Effector memory CD4-positive, alpha-beta T cell (primary cell): ENCODE results near the gene HOXD12.

ENCODE experiments used
- DNase-seq, 3 donors: peaks; one replicate each; pipeline ENCODE4 v3.0.0-alpha.2; 2020
- H3K27ac ChIP-seq: 2 replicates; pipeline ENCODE4 v1.7.0; 2013; ENCODE audit warnings: mild to moderate bottlenecking, low read length, moderate library complexity; ENCODE audit not compliant: insufficient read depth, poor library complexity, severe bottlenecking
- H3K27me3 ChIP-seq: replicated peaks from 2 replicates; pipeline ENCODE4 v1.7.0; 2013; ENCODE audit warnings: mild to moderate bottlenecking, low read length; ENCODE audit not compliant: insufficient read depth, control insufficient read depth, poor library complexity, severe bottlenecking
- H3K36me3 ChIP-seq: 2 replicates; pipeline ENCODE4 v1.7.0; 2013; ENCODE audit warnings: mild to moderate bottlenecking, low read length, moderate library complexity; ENCODE audit not compliant: control insufficient read depth, insufficient read depth
- H3K4me1 ChIP-seq: 2 replicates; pipeline ENCODE4 v1.7.0; 2013; ENCODE audit warnings: low read length, mild to moderate bottlenecking; ENCODE audit not compliant: control insufficient read depth, insufficient read depth, poor library complexity, severe bottlenecking
- H3K4me3 ChIP-seq: 2 replicates; pipeline ENCODE4 v1.7.0; 2013; ENCODE audit warnings: low read length, low read depth, mild to moderate bottlenecking; ENCODE audit not compliant: insufficient read depth, poor library complexity, severe bottlenecking
- H3K9me3 ChIP-seq: 2 replicates; pipeline ENCODE4 v1.7.0; 2013; ENCODE audit warnings: mild to moderate bottlenecking, low read length, moderate library complexity; ENCODE audit not compliant: control insufficient read depth

Gene HOXD12

DNA sequence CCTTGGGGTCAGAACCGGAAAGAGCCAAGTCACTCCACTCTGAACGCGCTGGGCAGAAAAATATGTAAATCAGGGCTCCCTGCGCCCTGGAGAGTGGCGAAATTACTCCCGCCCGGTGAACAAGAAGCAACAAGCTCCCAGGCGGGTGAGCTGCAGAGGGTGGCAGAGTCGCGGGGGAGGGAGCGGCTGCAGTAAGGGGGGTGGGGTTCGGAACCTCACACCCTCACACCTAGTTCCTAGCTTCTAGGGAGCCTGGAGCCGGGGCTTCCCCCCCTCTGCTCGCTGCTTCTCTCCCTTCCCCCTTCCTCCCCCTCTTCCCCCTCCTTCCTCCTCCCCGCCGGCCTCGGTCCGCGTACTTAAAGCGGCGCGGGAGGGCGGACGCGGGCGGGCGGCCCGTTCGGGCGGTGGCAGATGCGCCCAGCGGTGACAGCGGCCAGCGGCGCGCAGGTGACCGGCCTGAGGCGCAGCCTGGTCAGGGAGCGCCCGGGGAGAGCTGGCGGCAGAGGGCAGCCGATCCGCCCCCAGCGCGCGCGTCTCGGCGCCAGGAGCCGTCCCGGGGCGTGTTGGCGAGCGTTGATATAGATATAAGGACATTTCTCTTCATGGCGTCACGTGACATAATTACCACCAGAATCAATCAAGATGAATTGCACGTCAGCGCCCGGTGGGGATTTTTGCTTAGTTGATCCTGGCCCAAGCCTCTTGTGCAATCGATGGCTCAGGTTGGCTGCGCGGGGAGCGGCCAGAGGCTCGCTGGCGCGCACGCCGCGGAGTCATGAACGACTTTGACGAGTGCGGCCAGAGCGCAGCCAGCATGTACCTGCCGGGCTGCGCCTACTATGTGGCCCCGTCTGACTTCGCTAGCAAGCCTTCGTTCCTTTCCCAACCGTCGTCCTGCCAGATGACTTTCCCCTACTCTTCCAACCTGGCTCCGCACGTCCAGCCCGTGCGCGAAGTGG lies 7.3 kb downstream of the HOXD12 start, which contains the start of gene HOXD11:
Gene HOXD11, plus strand, starts transcription at position 700 of the 959 bp plus-strand sequence. Its CDS starts 76 bp downstream, at position 776.
- Histone ChIP-seq H3K27ac (no peak within 1 kb of the TSS), H3K4me3 (peak within 1 kb of the TSS; percentile 32), H3K27me3 (peaks cover 90% of the 10 kb centered on the region), H3K9me3 (no peaks in the 10 kb centered on the region), H3K36me3 (no peaks in the 10 kb centered on the region), H3K4me1 (peaks cover 12% of the 10 kb centered on the region)
- DNase-seq, result no peak

DNA sequence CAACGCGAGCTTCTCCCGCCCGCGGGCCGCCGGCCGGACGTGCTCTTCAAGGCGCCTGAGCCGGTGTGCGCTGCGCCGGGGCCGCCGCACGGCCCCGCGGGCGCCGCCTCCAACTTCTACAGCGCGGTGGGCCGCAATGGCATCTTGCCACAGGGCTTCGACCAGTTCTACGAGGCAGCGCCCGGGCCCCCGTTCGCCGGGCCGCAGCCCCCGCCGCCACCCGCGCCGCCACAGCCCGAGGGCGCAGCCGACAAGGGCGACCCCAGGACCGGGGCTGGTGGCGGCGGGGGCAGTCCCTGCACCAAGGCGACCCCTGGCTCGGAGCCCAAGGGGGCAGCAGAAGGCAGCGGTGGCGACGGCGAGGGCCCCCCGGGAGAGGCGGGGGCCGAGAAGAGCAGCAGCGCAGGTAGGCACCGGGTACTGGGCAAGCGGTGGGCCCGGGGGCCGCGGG lies 8.2 kb downstream of the HOXD12 start:
- H3K9me3 ChIP-seq, result no peaks in the 10 kb centered on the region
- no peak overlapping the region for H3K4me3 ChIP-seq

DNA sequence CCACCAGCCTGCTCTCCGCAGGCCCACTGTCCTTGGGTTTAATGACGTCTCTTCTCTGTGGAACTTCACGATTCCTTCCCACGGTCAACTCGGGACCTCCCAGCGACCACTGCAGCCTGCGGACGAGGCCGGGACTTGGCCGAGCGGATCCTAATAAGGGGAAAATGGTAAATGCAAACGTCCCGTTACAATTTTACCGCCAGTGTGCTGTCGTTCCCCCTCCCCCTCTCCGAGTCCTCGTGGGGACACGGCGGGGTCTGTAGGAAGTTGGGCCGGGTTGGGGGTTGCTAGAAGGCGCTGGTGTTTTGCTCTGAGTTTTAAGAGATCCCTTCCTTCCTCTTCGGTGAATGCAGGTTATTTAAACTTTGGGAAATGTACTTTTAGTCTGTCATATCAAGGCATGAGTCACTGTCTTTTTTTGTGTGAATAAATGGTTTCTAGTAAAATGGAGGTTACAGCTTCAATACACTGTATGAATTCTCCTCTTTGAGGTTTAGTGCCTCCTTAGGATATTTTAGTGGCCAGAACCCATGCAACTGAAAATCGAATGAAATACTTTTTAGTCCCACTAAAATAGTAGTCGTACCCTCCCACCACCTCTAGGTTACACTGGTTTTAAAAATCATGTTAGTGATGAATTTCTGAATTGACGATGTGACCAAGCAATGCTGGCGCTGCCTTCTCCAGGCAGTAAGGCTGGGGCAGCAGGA lies 9.8 kb downstream of the HOXD12 start:
- Histone ChIP-seq H3K27ac (no peak overlapping the region), H3K36me3 (no peaks in the 10 kb centered on the region), H3K4me3 (no peak overlapping the region), H3K4me1 (peaks cover 12% of the 10 kb centered on the region), H3K27me3 (peaks cover 89% of the 10 kb centered on the region), H3K9me3 (no peaks in the 10 kb centered on the region)
- no peak for DNase-seq

More for the DNA sequence above, 8.2 kb downstream of the HOXD12 start:
- DNase-seq, result no peak
- H3K4me1 ChIP-seq, result peaks cover 12% of the 10 kb centered on the region
- H3K36me3 ChIP-seq, result no peaks in the 10 kb centered on the region
- H3K27ac ChIP-seq, result no peak overlapping the region
- peaks cover 90% of the 10 kb centered on the region for H3K27me3 ChIP-seq

DNA sequence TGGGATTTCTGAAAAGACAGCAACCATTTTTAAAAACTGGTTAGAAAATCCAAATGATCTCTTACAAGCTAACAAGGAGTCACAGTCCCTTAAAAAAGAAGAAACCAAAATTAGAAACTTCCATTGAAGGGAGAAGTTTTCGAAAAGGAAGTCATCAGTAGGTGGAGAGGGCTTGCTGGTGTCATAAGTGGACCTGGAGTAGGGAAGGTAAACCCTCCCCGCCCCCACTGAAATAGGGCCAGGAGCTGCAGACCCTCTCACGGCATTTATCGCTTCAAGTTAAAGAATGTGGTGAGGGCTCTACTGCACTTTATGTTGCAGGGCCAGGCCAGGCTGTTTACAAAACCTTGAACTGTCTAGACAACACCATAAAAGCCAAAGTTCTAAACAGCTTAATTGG lies 10.4 kb downstream of the HOXD12 start:
- no peak overlapping the region for H3K27ac ChIP-seq
- H3K27me3 ChIP-seq, result peaks cover 89% of the 10 kb centered on the region
- H3K4me1 ChIP-seq, result peaks cover 12% of the 10 kb centered on the region
- no peaks in the 10 kb centered on the region for H3K36me3 ChIP-seq
- DNase-seq, result no peak
- no peak overlapping the region for H3K4me3 ChIP-seq
- H3K9me3 ChIP-seq, result no peaks in the 10 kb centered on the region

DNA sequence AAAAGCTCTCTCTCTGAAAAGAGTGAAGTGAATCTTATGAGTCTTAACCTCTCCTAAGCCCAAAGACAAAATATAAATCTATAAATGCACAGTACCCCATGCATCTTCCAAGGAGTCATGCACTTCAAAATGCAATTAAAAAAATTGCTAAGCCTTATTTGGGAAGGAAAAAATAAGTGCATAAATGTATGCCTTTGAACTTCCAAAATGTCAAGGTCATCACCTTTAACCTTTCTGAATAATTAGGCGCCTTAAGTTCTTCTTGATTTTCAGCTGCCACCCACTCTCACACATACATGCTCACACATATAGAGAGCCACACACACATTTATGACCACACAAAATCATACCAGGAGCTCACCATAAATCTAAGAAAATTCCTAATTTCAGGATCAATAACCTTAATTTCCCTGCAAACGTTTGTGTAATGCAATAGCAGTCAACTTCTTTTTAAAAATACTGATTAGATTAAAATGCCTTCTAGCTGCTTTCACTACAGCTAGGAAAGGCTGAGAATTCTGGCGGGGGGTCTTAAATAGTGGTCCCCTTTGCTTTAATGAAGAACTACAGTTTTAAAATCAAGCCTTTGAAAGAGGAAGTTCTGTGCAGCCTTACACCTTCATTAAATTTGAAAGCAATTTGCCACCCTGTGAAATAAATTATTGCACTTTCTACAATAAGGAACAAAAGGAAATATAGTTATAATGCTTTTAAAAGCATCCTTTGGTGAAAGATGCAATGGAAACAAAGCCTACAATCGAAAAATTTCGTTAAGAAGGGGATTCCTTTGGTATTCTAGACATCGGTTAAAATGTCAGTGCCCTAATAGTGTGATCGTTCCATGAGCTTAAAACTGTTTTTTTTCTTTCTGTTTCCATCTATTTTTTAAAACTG lies 11.1 kb downstream of the HOXD12 start:
- peaks cover 89% of the 10 kb centered on the region for H3K27me3 ChIP-seq
- peaks cover 12% of the 10 kb centered on the region for H3K4me1 ChIP-seq
- no peaks in the 10 kb centered on the region for H3K9me3 ChIP-seq
- H3K4me3 ChIP-seq, result no peak overlapping the region
- no peaks in the 10 kb centered on the region for H3K36me3 ChIP-seq
- H3K27ac ChIP-seq, result no peak overlapping the region
- no peak for DNase-seq

DNA sequence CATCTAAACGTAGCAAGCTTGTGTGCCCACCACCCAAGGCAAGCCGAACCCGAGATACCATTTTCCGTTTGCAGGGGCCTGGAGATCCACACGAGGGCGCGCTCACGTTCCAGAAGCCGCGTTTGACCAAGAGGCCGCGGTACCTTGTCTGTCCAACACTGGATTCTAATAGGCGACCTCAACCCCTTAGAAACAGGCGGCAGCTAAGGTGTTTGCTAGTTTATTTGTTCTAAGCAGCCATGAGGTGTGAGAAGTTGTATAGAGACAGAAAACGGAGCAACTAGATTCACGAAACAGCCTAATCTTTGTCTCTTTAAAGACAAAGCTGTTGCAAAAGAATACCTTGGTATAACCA lies 11.7 kb downstream of the HOXD12 start:
- Histone ChIP-seq H3K27ac (no peak overlapping the region), H3K9me3 (no peaks in the 10 kb centered on the region), H3K36me3 (no peaks in the 10 kb centered on the region), H3K4me1 (peaks cover 12% of the 10 kb centered on the region), H3K27me3 (peaks cover 89% of the 10 kb centered on the region), H3K4me3 (no peak overlapping the region)
- DNase-seq, result no peak

DNA sequence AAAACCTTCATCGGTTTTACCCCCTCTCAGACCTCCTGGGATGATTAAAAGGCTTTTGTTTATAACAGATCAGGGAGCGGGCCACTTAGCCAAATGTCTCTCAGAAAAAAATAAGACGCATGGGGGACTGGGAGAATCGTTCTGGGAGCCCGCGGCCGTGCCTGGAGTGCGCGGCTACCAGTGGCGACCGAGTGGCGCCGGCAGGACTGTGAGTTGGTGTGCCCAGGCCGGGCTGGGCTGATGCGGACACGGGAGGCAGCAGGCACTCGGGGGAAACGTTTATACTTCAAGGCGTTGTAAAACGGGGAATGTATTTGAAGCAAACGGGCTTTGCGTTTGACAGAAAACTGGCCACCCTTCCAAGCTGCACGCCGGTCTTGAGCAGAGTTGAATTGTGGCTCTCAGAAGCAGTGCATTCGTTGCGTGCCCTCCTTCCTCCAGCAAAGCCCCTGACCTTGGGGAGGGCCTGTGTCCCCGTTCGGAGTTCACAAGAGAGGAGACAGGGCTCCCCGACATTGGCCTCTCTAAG lies 12.3 kb downstream of the HOXD12 start:
- no peak overlapping the region for H3K4me3 ChIP-seq
- H3K27ac ChIP-seq, result no peak overlapping the region
- no peaks in the 10 kb centered on the region for H3K9me3 ChIP-seq
- no peaks in the 10 kb centered on the region for H3K36me3 ChIP-seq
- peaks cover 8% of the 10 kb centered on the region for H3K4me1 ChIP-seq
- H3K27me3 ChIP-seq, result peaks cover 89% of the 10 kb centered on the region
- DNase-seq, result no peak

DNA sequence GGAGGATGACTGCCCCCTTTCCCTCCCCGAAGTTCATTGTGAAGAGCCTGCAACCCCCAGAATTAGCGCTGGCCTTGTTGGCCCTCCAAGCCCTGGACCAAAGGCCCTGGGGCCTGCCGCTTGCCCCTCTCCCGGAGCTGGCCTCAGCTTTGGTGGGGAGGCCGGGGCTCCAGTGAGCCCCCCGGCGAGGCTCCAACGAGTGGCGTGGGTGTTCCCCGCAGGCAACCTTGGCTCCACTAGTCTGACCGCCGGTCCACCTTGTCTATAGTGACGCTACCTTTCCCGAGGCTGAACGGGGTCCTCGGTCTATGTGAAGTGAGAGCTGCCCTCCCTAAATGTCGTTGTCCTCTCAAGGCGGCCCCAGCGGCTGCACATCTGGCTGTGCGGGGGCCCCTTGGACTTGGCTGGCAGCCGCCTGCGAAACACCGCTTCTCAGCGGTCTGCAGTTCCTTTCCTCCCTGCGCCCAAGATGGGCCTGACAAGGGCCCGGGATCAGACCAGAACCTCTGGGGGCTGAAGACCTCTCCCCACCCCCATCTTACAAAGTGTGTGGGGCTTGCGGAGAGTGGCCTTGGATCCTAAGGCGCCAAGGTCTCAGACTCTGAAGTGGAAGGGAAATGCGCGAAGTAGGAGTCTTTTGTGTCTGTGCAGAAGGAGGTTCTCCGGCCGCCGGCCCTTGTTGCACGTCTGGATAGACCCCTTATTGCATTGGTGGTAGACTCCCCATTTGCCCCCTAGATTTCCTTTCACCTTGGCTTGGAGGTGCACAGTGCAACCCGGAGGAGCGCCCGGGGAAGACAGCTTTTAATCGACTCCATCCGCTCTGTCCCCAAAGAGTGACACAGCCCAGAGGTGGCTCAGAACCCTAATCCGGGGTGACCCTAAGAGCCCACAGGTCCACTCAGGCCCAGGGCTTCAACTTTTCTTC lies 13.0 kb downstream of the HOXD12 start:
- DNase-seq, result no peak
- H3K27ac ChIP-seq, result no peak overlapping the region
- no peaks in the 10 kb centered on the region for H3K9me3 ChIP-seq
- H3K27me3 ChIP-seq, result peaks cover 91% of the 10 kb centered on the region
- H3K4me1 ChIP-seq, result peaks cover 5% of the 10 kb centered on the region
- H3K4me3 ChIP-seq, result no peak overlapping the region
- no peaks in the 10 kb centered on the region for H3K36me3 ChIP-seq
